Testis (tissue), 3 donors: Measurements from ENCODE around the gene ST3GAL2. TPM values are rescaled to one million over a fixed set of nuclear protein-coding genes. Genes with fewer than 3 reads are reported as not detected.

Experiments
- DNase-seq: peaks from one replicate; pipeline ENCODE4 v3.0.0-alpha.2; 2019
- H3K27ac ChIP-seq, 2 donors: fragments of 200-600 bp; sonication (generic); one replicate each; pipeline ENCODE4 v1.5.1; 2019
- H3K27me3 ChIP-seq: fragments of 200-600 bp; sonication (generic); one replicate; pipeline ENCODE4 v1.5.1; 2019
- H3K36me3 ChIP-seq: fragments of 200-600 bp; sonication (generic); one replicate; pipeline ENCODE4 v1.5.1; 2017; ENCODE audit warnings: low read depth; ENCODE audit errors: missing control alignments
- H3K4me1 ChIP-seq: fragments of 200-600 bp; sonication (generic); one replicate; pipeline ENCODE4 v1.5.1; 2019
- H3K4me3 ChIP-seq, 2 donors: fragments of 200-600 bp; sonication (generic); one replicate each; pipeline ENCODE4 v1.5.1; 2017 to 2019
- H3K9me3 ChIP-seq: fragments of 200-600 bp; sonication (generic); one replicate; pipeline ENCODE4 v1.5.1; 2017
- CTCF ChIP-seq, 3 experiments: fragments of 450-650 bp in 2 of 3; fragments of 200-600 bp in 1 of 3; sonication (generic) in 1 of 3; IDR thresholded peaks; one replicate each; pipeline ENCODE4 v1.5.1; 2016 to 2019; ENCODE audit warnings: antibody characterized with exemption in 3 of 3, mild to moderate bottlenecking in 2 of 3, moderate library complexity in 1 of 3
- POLR2A ChIP-seq: fragments of 450-650 bp; IDR thresholded peaks from one replicate; pipeline ENCODE4 v1.6.1; 2017; ENCODE audit warnings: antibody characterized with exemption, mild to moderate bottlenecking, moderate library complexity
- WGBS, 2 donors: methylation state at CpG; one replicate each; pipeline ENCODE4 v1.1.5; 2018; 5-methylcytosine and 5-hydroxymethylcytosine counted together
- intact Hi-C: fragments of 100-400 bp; cut with DNase I; formaldehyde crosslinking; loops from one replicate; pipeline ENCODE4 v1.15.1; 2023; ENCODE audit warnings: low total_unique reads
- polyA plus RNA-seq: library from polyadenylated mRNA; stranded (reverse); fragments of 350-450 nt; fragmentation: Illumina TruSeq; extraction: RNeasy Lipid Tissue Mini Kit (QIAGEN cat#74804); gene quantifications from one replicate; pipeline ENCODE4 v1.2.3, GENCODE V29; 2014; ENCODE audit warnings: low read depth, low replicate concordance; ENCODE audit not compliant: insufficient read depth
- total RNA-seq, 2 donors: library from RNA; depleted of rRNA; stranded (reverse); fragments of >200 nt; gene quantifications; one replicate each; pipeline ENCODE4 v1.2.3, GENCODE V29; 2016

Gene ST3GAL2
- total and polyA plus RNA-seq, 3 donors from 2014 or later, result 20.2 to 46.2 (median 32.5) TPM

DNA sequence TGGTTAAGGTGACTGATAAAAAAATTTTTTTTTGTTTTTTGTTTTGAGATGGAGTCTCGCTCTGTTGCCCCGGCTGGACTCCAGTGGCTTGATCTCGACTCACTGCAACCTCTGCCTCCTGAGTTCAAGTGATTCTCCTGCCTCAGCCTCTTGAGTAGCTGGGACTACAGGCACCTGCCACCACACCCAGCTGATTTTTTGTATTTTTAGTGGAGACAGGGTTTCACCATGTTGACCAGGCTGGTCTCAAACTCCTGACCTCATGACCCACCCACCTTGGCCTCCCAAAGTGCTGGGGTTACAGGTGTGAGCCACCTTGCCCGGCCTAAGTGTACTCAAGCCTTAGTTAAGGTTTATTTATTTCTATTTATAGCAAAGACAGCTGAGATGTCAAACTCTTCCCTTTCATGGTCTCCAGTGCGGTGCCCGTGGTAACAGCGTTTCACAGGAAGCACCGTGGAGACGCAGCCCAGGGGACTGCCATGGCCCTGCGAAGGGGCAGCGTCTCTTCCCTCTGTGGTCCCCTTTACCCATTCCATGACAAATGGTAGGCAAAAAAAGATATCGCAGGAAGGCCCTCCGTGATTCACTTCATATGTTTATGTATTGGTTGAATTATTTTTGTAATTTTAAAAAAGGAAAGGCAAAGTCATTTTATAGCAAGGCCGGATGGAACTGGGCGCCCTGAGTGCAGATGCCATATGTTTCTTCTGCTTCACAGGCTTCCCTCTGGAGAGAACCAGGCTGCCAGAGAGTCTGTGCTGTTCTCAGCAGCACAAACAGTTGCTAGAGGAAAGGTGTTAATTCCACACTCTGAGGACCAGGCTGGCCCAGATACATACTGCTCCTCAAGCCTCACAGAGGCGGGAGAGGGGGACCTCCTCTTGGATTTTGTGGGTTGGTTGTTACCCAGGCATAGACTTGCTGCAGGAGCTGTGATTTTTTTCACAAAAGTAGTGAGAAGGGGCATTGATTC is 63.0 kb downstream of the ST3GAL2 start:
- WGBS, 2 donors, result 91% methylated on average over 16 of the region's 16 CpGs
- no peak for TF ChIP-seq CTCF (IDR thresholded peaks at IDR 0.05)
- no peak for TF ChIP-seq POLR2A
- Histone ChIP-seq H3K4me3 (no peak overlapping the region), H3K9me3 (no peaks in the 10 kb centered on the region), H3K27ac (no peak overlapping the region), H3K4me1 (no peaks in the 10 kb centered on the region), H3K27me3 (no peaks in the 10 kb centered on the region), H3K36me3 (no peaks in the 10 kb centered on the region)
- intact Hi-C loops, result no loop called here
- no peak for DNase-seq

DNA sequence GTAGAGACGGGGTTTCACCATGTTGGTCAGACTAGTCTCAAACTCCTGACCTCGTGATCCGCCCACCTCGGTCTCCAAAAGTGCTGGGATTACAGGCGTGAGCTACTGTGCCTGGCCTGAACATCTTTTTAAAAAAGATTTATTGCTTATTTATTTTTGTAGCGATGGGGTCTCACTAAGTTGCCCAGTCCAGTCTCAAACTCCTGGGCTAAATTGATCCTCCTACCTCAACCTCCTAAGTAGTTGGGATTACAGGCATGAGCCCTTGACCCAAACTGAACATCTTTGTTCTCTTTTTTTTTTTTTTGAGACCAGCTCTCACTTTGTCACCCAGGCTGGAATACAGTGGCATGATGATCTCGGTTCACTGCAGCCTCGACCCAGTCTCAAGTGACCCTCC is 64.7 kb downstream of the ST3GAL2 start:
- H3K27ac ChIP-seq, result no peak overlapping the region
- H3K4me3 ChIP-seq, result no peak overlapping the region
- WGBS, 2 donors, result 95% methylated on average over 8 of the region's 8 CpGs
- H3K27me3 ChIP-seq, result no peaks in the 10 kb centered on the region
- H3K36me3 ChIP-seq, result no peaks in the 10 kb centered on the region
- no peaks in the 10 kb centered on the region for H3K4me1 ChIP-seq
- intact Hi-C loops, result no loop called here
- no peak for DNase-seq
- no peaks in the 10 kb centered on the region for H3K9me3 ChIP-seq
- TF ChIP-seq CTCF (IDR thresholded peaks at IDR 0.05) (no peak), POLR2A (no peak)

DNA sequence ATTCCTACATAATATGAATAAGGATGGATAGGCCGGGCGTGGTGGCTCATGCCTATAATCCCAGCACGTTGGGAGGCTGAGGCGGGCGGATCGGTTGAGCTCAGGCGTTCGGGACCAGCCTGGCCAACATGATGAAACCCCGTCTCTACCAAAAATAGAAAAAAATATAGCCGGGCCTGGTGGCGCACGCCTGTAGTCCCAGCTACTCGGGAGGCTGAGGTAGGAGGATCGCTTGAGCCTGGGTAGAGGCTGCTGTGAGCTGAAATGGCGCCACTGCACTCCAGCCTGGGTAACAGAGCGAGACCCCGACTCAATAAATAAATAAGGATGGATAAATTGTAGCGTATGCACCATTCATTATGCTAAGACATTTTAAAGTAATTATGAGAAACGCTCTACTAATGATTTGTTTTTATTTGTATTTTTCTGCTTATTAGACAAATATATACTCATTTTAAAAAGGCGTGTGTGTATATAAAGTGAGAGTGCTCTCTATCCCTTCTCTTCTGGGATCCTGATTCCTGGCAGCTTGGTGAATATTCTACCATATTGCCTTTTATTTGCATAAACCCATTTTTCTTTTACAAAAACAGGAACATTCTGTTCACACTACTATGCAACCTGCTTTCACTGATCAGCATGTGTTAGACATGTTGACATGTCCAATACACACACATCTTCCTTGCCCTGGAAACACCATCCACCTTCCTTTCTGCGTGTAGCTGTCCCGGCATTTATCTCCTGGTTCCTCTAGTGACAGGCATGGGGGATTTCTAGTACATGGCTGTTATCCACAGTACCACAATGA is 65.8 kb downstream of the ST3GAL2 start:
- Histone ChIP-seq H3K9me3 (no peaks in the 10 kb centered on the region), H3K27me3 (no peaks in the 10 kb centered on the region), H3K4me3 (no peak overlapping the region), H3K4me1 (no peaks in the 10 kb centered on the region), H3K36me3 (no peaks in the 10 kb centered on the region), H3K27ac (no peak overlapping the region)
- intact Hi-C loops, result no loop called here
- 92 to 97% methylated on average over 22 of the region's 22 CpGs for WGBS, 2 donors
- TF ChIP-seq CTCF (IDR thresholded peaks at IDR 0.05) (no peak), POLR2A (no peak)
- DNase-seq, result no peak

DNA sequence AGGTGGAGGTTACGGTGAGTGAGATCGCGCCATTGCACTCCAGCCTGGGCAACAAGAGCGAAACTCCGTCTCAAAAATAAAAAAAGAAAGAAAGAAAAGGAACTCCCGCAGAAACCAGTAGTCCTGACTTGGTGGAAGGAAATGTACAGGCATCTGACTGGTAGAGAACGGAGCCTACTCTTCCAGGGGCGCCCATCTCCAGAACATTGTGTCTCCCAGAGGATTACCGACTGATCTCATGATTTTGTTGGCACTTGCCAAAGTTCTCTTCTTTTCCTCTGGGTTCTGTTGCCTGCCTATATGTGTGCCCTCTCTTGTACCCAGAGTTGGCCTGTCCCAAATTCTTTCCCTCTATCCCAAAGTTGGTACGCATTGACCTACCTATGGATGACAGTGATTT is 68.0 kb downstream of the ST3GAL2 start:
- H3K36me3 ChIP-seq, result no peaks in the 10 kb centered on the region
- H3K27ac ChIP-seq, result no peak overlapping the region
- DNase-seq, result no peak
- no peaks in the 10 kb centered on the region for H3K9me3 ChIP-seq
- no peaks in the 10 kb centered on the region for H3K27me3 ChIP-seq
- WGBS, 2 donors, result 91 to 96% methylated on average over 10 of the region's 10 CpGs
- H3K4me1 ChIP-seq, result no peaks in the 10 kb centered on the region
- no peak overlapping the region for H3K4me3 ChIP-seq
- intact Hi-C loops, result no loop called here
- no peak for TF ChIP-seq CTCF (IDR thresholded peaks at IDR 0.05)
- no peak for TF ChIP-seq POLR2A
